ENCODE data around the gene USF2.

Gene USF2

GRCh38 chr19:35272122-35272719 is 3.5 kb downstream of the USF2 start:
- DNase-seq, result no peak
- H3K9me3 ChIP-seq (ENCODE audit: severe bottlenecking), result no peaks in the 10 kb centered on the region
- TF ChIP-seq CTCF (IDR thresholded peaks at IDR 0.05; ENCODE audit: low read depth, low read length), result no peak
- H3K27ac ChIP-seq, result no peak overlapping the region
- H3K27me3 ChIP-seq (ENCODE audit: insufficient read depth, low read depth, severe bottlenecking), result no peaks in the 10 kb centered on the region
- peaks cover 61% of the 10 kb centered on the region for H3K36me3 ChIP-seq
- H3K4me3 ChIP-seq (ENCODE audit: low read depth, low read length), result no peak overlapping the region

- Histone ChIP-seq H3K27me3 (ENCODE audit: insufficient read depth, low read depth, severe bottlenecking) (no peaks in the 10 kb centered on the region), H3K36me3 (peaks cover 55% of the 10 kb centered on the region), H3K27ac (no peak overlapping the region), H3K4me3 (ENCODE audit: low read depth, low read length) (no peak overlapping the region), H3K9me3 (ENCODE audit: severe bottlenecking) (no peaks in the 10 kb centered on the region)
- no peak for TF ChIP-seq CTCF (IDR thresholded peaks at IDR 0.05; ENCODE audit: low read depth, low read length)
- no peak for DNase-seq
These were observed 4.3 kb downstream of the USF2 start for GRCh38 chr19:35272954-35273649.

- Histone ChIP-seq H3K9me3 (ENCODE audit: severe bottlenecking) (no peaks in the 10 kb centered on the region), H3K4me3 (ENCODE audit: low read depth, low read length) (no peak overlapping the region), H3K36me3 (peaks cover 55% of the 10 kb centered on the region), H3K27me3 (ENCODE audit: insufficient read depth, low read depth, severe bottlenecking) (no peaks in the 10 kb centered on the region), H3K27ac (no peak overlapping the region)
- no peak for DNase-seq
- TF ChIP-seq CTCF (IDR thresholded peaks at IDR 0.05; ENCODE audit: low read depth, low read length), result no peak
These were observed 5.0 kb downstream of the USF2 start for GRCh38 chr19:35273686-35274259.

- H3K4me3 ChIP-seq (ENCODE audit: low read depth, low read length), result no peak overlapping the region
- TF ChIP-seq CTCF (IDR thresholded peaks at IDR 0.05; ENCODE audit: low read depth, low read length), result no peak
- no peak for DNase-seq
- peaks cover 60% of the 10 kb centered on the region for H3K36me3 ChIP-seq
- no peaks in the 10 kb centered on the region for H3K9me3 ChIP-seq (ENCODE audit: severe bottlenecking)
- H3K27ac ChIP-seq, result no peak overlapping the region
- no peaks in the 10 kb centered on the region for H3K27me3 ChIP-seq (ENCODE audit: insufficient read depth, low read depth, severe bottlenecking)
These were observed 5.6 kb downstream of the USF2 start for GRCh38 chr19:35274323-35274722.

GRCh38 chr19:35276706-35277281 is 8.0 kb downstream of the USF2 start:
- no peak for DNase-seq
- Histone ChIP-seq H3K4me3 (ENCODE audit: low read depth, low read length) (no peak overlapping the region), H3K27ac (no peak overlapping the region), H3K27me3 (ENCODE audit: insufficient read depth, low read depth, severe bottlenecking) (no peaks in the 10 kb centered on the region), H3K36me3 (peaks cover 45% of the 10 kb centered on the region), H3K9me3 (ENCODE audit: severe bottlenecking) (no peaks in the 10 kb centered on the region)
- no peak for TF ChIP-seq CTCF (IDR thresholded peaks at IDR 0.05; ENCODE audit: low read depth, low read length)
